GM18909 (cell line): ENCODE results near the gene TMEM245.
"Not testable (repeated sequence)": the region's sequence is repeated elsewhere in the genome, so short reads cannot be mapped to it uniquely, and the experiment has no call there.

ENCODE experiments used
- ATAC-seq: cut with Tn5 transposase; IDR thresholded peaks from one replicate; pipeline ENCODE4 v1.9.1; 2021; ENCODE audit warnings: mild to moderate bottlenecking; ENCODE audit not compliant: unreplicated experiment, poor library complexity

TMEM245 gene

GRCh38 chr9:109134167-109134578, 14.4 kb upstream of the TMEM245 start:
- ATAC-seq, result no peak

DNA sequence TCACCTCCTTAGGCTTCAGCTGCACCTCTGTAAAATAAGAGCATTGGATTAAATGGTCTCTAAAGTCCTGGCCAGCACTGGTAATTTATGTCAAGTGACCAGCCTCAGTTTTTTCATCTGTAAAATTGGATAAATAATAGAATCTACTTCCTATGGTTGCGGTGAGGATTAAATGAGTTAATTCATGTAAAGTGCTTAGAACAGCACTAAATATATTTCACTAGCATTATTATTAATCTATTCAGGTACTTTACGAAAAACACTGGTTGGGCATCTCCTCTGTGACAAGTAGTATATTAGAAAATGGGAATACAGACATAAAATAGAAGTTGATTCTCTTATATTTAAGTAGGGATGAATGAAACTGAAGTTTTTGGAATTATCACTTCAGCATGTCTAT, 13.8 kb upstream of the TMEM245 start:
- ATAC-seq, result no peak

GRCh38 chr9:109132567-109133021, 12.8 kb upstream of the TMEM245 start:
- ATAC-seq, result no peak

- no peak for ATAC-seq
These were observed 9.9 kb upstream of the TMEM245 start for GRCh38 chr9:109129470-109130197.

- ATAC-seq, result not testable (repeated sequence)
These were observed 6.9 kb upstream of the TMEM245 start for GRCh38 chr9:109126671-109127070.

- ATAC-seq, result no peak
These were observed 4.4 kb upstream of the TMEM245 start for GRCh38 chr9:109124121-109124520.

GRCh38 chr9:109122726-109123621, 3.2 kb upstream of the TMEM245 start:
- peak; percentile 36 for ATAC-seq

- ATAC-seq, result no peak
These were observed 1.6 kb upstream of the TMEM245 start for GRCh38 chr9:109121232-109121796.

DNA sequence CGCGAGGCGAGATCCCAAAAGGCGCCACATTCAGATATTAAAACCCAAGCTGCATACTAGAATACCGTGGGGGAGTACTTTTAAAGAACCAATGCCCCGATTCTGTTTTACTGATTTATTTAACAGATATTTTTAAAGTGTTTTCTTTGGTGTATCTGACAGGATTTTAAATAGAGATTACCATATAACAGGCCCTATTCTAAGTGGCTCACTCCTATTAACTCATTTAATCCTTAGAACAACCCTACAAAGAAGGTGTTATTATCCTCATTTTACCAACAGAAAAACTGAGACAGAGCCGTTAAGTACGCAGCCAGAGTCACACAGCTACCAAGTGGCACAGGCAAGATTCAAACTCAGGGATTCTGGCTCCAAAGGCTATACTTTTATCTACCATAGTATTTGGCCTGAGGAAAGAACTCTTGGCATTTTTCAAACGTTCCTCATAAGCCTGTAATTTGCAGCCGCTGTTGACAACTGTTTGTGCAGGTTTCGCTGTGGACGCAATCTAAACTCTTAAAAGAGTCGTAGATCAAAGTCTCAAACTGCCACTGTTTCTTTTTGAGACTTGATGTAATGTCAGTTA, 550 bp upstream of the TMEM245 start:
- no peak for ATAC-seq

GRCh38 chr9:109118808-109119438, 824 bp downstream of the TMEM245 start:
- no peak for ATAC-seq

DNA sequence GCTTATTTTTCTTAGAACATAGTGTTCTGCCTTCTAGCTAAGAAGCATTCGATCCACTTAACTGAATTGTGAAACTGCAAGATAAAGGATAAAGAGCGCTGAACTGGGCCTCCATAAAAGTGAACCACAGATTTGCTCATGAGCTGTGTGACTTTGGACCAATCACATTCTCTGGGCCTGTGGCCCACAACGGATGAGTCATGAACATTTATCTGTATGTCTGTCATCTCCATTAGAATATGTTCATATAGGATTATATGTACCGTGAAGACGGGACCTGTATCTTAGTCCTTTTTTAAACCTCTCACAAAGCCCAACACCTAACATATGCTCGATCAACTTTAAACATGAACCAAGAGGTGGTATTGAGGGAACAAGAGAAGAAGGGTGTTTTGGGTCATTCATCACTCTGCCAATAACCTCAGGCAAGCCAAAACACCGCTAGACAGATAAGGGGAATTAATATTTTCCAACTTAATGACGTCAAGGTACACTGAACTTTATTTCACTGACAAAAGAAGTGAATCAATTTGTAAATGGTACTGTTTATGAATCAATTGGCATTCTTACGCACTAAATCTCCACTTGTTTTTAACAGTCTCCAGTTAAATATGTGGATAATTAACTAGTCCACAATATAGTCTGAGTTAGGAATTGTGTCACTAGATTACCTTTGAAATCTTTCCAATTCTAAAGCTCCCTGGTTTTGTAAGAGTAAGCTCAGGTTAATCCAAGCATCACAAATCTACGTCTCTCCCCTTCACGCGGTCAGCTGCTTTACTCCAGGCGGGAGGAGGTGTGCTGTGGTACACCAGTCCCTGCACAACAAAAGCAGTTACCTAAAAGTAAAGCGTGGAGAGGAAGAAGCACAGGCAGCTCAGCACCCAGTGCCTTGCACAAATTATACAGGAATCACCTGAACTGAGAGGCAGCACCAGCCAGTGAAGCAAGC, 1.6 kb downstream of the TMEM245 start:
- no peak for ATAC-seq

DNA sequence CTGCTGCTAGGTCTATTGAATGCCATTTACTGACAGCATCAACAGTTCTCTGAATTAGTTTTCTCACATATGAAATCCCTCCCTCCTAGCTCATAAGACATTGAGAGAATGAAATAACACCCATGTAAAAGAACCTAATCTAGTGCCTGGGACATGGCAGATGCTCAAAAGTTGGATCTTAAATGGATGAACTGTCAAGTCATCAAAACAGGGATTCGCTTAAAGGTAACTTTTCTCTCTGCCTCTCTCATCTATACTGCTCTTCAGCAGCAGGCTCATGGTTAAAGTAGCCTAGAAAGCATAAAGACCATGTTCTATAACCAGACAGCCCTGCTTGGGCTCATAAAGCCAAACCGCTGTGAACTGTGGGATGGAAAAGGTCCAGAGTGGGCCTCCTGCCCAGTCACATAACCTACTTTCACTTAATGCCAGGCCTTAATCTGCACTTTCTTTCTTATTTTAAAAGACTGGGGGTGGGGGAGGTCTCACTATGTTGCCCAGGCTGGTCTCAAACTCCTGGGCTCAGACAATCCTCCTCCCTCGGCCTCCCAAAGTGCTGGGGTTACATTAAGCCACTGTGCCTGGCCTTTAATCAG, 3.7 kb downstream of the TMEM245 start:
- no peak for ATAC-seq

GRCh38 chr9:109114670-109115069, 5.1 kb downstream of the TMEM245 start:
- no peak for ATAC-seq

GRCh38 chr9:109113892-109114609, 5.7 kb downstream of the TMEM245 start:
- no peak for ATAC-seq

DNA sequence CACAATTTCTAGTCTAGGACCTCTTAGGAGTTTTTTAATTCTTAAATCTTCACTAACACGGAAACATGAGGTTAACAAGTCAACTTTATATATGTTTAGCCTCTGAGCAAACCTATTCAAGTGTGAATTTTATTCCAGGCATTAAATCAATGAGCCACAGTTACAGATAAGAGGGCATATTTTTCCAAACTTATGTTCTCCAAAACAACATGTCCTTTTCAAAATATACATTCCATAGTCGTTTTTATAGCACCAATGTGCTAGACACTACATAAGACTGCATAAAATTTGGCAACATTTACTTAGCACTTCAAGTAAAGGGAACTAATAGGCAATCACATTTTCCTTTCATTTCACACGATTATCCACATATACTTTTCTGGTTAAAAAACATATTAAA, 6.5 kb downstream of the TMEM245 start:
- ATAC-seq, result no peak

DNA sequence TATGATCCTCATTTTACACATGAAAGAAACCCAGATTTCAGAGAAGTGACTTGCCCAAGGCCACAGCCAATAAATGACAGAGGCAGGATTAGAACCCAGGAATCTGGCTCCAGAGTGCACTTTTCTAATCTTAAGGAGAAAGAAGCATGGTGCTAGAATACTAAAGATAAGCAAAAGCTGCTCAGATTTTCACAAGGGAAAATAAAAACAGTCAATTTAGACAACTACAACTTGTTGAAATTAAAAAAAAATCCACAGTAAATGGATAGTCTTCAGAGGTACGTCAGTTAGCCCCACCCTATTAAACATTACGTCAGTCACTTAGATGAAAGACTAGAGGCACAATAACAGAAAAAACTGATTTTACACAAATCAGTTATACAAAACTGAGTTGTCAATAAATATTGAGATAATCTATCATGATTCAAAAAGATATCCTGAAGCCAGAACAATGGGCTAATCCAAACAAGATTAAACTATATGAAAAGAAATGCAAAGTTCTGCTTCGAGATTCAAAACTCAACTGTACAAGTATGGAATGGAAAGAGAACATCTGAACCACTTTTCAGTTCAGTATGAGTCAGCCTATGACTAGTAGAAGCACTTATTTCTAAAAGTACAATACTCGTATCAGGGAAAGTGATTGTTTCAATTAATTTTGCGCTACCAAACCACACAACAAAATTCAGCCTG, 9.3 kb downstream of the TMEM245 start:
- ATAC-seq, result peak; percentile 81

DNA sequence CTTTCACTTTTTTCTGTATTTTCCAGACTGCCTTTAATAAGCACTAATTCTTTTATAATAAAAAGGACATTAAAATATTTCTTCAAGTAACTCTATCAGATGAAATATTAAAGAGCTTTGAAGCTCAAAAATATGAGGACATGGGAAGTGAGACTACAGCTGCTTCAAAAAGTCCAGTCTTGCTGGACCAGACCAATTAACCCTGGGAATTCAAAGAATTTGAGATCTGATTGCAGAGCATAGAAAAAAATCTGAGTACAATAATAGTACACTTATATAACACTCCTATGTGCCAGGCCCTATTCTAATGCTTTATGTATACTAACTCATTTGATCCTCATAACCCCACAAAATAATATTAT, 9.8 kb downstream of the TMEM245 start:
- no peak for ATAC-seq

DNA sequence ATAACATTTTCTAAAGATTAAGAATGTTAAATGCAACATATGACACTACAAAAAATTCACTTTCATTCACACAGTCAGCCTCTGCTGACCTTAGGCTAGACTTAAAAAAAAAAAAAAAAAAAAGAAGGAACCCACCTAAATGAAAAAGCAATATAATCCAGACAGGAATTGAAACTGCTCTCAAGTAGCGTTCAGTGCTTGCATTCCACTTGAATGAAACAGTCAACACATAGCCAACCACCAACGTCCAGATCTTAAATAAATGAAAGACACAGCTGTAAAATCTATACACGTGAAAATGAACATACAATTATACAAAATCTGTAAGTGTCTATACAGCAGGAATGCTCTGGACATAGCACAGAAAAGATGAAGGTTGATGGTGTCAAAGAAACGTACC, 11.4 kb downstream of the TMEM245 start:
- no peak for ATAC-seq
